Adrenal gland (tissue), 12 donors: Measurements from ENCODE around the gene DNAJB1. TPM values are rescaled to one million over a fixed set of nuclear protein-coding genes. Genes with fewer than 3 reads are reported as not detected.

ENCODE experiments used
- DNase-seq, 7 donors: peaks; one replicate each; pipeline ENCODE4 v3.0.0-alpha.2; 2019 to 2020
- H3K27ac ChIP-seq, 5 donors: fragments of 200-600 bp; sonication (generic) in 4 of 5; 1 replicate in 3 of 5; 2 replicates in 2 of 5; pipeline versions ENCODE4 v1.5.1 to v1.8.0; 2016 to 2020; ENCODE audit warnings: mild to moderate bottlenecking in 1 of 5
- H3K27me3 ChIP-seq: fragments of 200-600 bp; 2 replicates; pipeline ENCODE4 v1.8.0; 2021
- H3K36me3 ChIP-seq, 2 donors: fragments of 200-600 bp; replicated peaks in 1 of 2; 1 replicate in 1 of 2; 2 replicates in 1 of 2; pipeline versions ENCODE4 v1.5.1 to v1.8.0; 2018 to 2022
- H3K4me1 ChIP-seq, 2 donors: fragments of 200-600 bp; replicated peaks in 1 of 2; 1 replicate in 1 of 2; 2 replicates in 1 of 2; pipeline versions ENCODE4 v1.5.1 to v1.8.0; 2018 to 2021
- H3K4me3 ChIP-seq, 4 donors: fragments of 200-600 bp; sonication (generic) in 3 of 4; one replicate each; pipeline ENCODE4 v1.5.1; 2016 to 2018
- H3K9me3 ChIP-seq, 3 donors: fragments of 200-600 bp; sonication (generic) in 1 of 3; replicated peaks in 1 of 3; 1 replicate in 2 of 3; 2 replicates in 1 of 3; pipeline versions ENCODE4 v1.5.1 to v1.8.0; 2016 to 2021
- CTCF ChIP-seq, 6 experiments: fragments of 450-650 bp in 4 of 6; fragments of 200-600 bp in 2 of 6; sonication (generic) in 1 of 6; IDR thresholded peaks; 1 replicate in 5 of 6; 2 replicates in 1 of 6; pipeline versions ENCODE4 v1.5.1 to v1.8.0; 2016 to 2021; ENCODE audit warnings: antibody characterized with exemption in 6 of 6, mild to moderate bottlenecking in 2 of 6, moderate library complexity in 1 of 6
- POLR2A ChIP-seq, 2 donors: fragments of 450-650 bp; IDR thresholded peaks; one replicate each; pipeline ENCODE4 v1.6.1; 2017; ENCODE audit warnings: antibody characterized with exemption in 2 of 2, mild to moderate bottlenecking in 2 of 2, moderate library complexity in 1 of 2
- WGBS, 4 donors: extraction: QIAGEN DNeasy Blood & Tissue Kit in 2 of 4; methylation state at CpG; one replicate each; pipeline versions ENCODE4 v1.1.5 to v1.1.7; 2013 to 2017; 5-methylcytosine and 5-hydroxymethylcytosine counted together
- intact Hi-C, 2 donors: fragments of 100-400 bp; cut with DNase I; formaldehyde crosslinking; loops; one replicate each; pipeline versions ENCODE4 v1.14.1 to v1.15.0; 2022 to 2023
- microRNA counts, 2 donors: library from miRNA; unstranded; fragments of <30 nt; microRNA quantifications; one replicate each; lab custom pipeline; 2016
- microRNA-seq, 3 donors: library from miRNA; unstranded; fragments of <30 nt; microRNA quantifications; one replicate each; pipeline ENCODE4, GENCODE V29; 2017 to 2020
- polyA plus RNA-seq, 3 donors: library from polyadenylated mRNA; stranded (reverse); fragments of 200-250 nt in 2 of 3; fragments of 350-450 nt in 1 of 3; fragmentation: Illumina TruSeq in 1 of 3; extraction: RNeasy Lipid Tissue Mini Kit (QIAGEN cat#74804) in 1 of 3; gene quantifications; one replicate each; pipeline ENCODE4 v1.2.3, GENCODE V29; 2013 to 2014
- small RNA-seq, 2 donors: library from RNA; depleted of rRNA; stranded (forward); fragments of <200 nt; gene quantifications; one replicate each; pipeline ENCODE3, GENCODE V24; 2016
- total RNA-seq, 9 donors: library from RNA; depleted of rRNA in 4 of 9; stranded (reverse); fragments of >200 nt in 4 of 9; fragments of 120-200 nt in 1 of 9; fragmentation: NEBNext Ultra II Directional in 1 of 9; extraction: Animal tissue kit (Norgen Biotek cat#: 25700) in 1 of 9; gene quantifications; one replicate each; pipeline versions ENCODE4 v1.1.0 to v1.2.4, GENCODE V29; 2013 to 2023
- donor health status: healthy with polysubstance abuse.
- donor health status: Bipolar disorder and iron deficiency.
- donor health status: DM: yes; HTN: yes; CAD: no.
- donor health status: DM: no; HTN: no; CAD: no.
- donor health status: DM: no; HTN: no; CAD: no.
- donor health status: DM: yes; HTN: yes; CAD: no.

The DNAJB1 gene
- total and polyA plus RNA-seq, 12 donors: 42.5 to 273 (median 123) TPM

- DNase-seq: no peak
- TF ChIP-seq POLR2A (IDR thresholded peaks at IDR 0.05) (no peak), CTCF (IDR thresholded peaks at IDR 0.05) (no peak)
- Histone ChIP-seq H3K36me3 (peaks cover 0 to 82% of the 10 kb centered on the region in 2 donors), H3K4me1 (peaks cover 0 to 6% of the 10 kb centered on the region in 2 donors), H3K9me3 (no peaks in the 10 kb centered on the region), H3K27me3 (no peaks in the 10 kb centered on the region), H3K4me3 (no peak overlapping the region), H3K27ac (no peak overlapping the region)
- intact Hi-C loops: no loop called here
- 67 to 78% (median 75%) methylated on average over 9 of the region's 9 CpGs for WGBS, 4 donors
These were observed 50.4 kb downstream of the DNAJB1 start for GRCh38 chr19:14467816-14468215.

GRCh38 chr19:14467391-14467790, 50.8 kb downstream of the DNAJB1 start:
- H3K36me3 ChIP-seq: peaks cover 0 to 87% of the 10 kb centered on the region in 2 donors

More at GRCh38 chr19:14467391-14467790, 50.8 kb downstream of the DNAJB1 start:
- TF ChIP-seq CTCF (IDR thresholded peaks at IDR 0.05) (no peak), POLR2A (IDR thresholded peaks at IDR 0.05) (no peak)
- Histone ChIP-seq H3K27me3 (no peaks in the 10 kb centered on the region), H3K9me3 (no peaks in the 10 kb centered on the region), H3K27ac (no peak overlapping the region), H3K4me3 (no peak overlapping the region), H3K4me1 (peaks cover 0 to 2% of the 10 kb centered on the region in 2 donors)
- DNase-seq: no peak
- WGBS, 4 donors: 85 to 93% (median 87%) methylated on average over 7 to 12 of the region's 12 CpGs
- intact Hi-C loops: no loop called here

MicroRNA genes within 50 kb of the gene (microRNA counts, 767-probe panel; counts per million panel counts)
- microRNA hsa-miR-639 (lab: Ali Mortazavi, UCI): 0 counts per million in 2 donors

Small RNA genes lying within 50 kb of the gene (microRNA-seq; reads per million reads assigned to microRNA genes)
- gene MIR639: 0.76 to 4.3 (median 1.3) reads per million in 3 donors

Small RNA genes lying within 50 kb of the gene (small RNA-seq; reads per million reads assigned to genes)
- 0 reads per million in 2 donors for gene SNRPGP15

Other genes starting within 250 kb of the DNAJB1 start
- gene ADGRE5, start 137.0 kb downstream of the DNAJB1 start, total RNA-seq: 100 to 1,000 TPM in 1 of 9 donors, 10 to 100 TPM in 7, 1 to 10 TPM in 1; 7.4 to 103 (median 70.6) TPM
- 10 to 100 TPM; 11.7 to 25.8 (median 15.9) TPM for gene ADGRE5, start 137.0 kb downstream of the DNAJB1 start, polyA plus RNA-seq
- 10 to 100 TPM; 30.7 to 60.7 (median 42.7) TPM for gene DDX39A, start 99.1 kb downstream of the DNAJB1 start, total RNA-seq
- 100 to 1,000 TPM in 2 of 3 donors, 10 to 100 TPM in 1; 26.7 to 262 (median 126) TPM for gene DDX39A, start 99.1 kb downstream of the DNAJB1 start, polyA plus RNA-seq
- 100 to 1,000 TPM in 7 of 9 donors, 10 to 100 TPM in 2; 49.9 to 184 (median 122) TPM for gene PKN1, start 85.1 kb downstream of the DNAJB1 start, total RNA-seq
- gene PKN1, start 85.1 kb downstream of the DNAJB1 start, polyA plus RNA-seq: 100 to 1,000 TPM in 2 of 3 donors, 10 to 100 TPM in 1; 27.5 to 209 (median 118) TPM
- 10 to 100 TPM in 1 of 9 donors, 1 to 10 TPM in 8; 2.0 to 31.1 (median 4.5) TPM for gene PTGER1, start 43.0 kb downstream of the DNAJB1 start, total RNA-seq
- 1 to 10 TPM in 2 of 3 donors, not detected in 1; 1.9 to 4.8 TPM for gene PTGER1, start 43.0 kb downstream of the DNAJB1 start, polyA plus RNA-seq
- gene GIPC1, start 22.3 kb downstream of the DNAJB1 start, total RNA-seq: 100 to 1,000 TPM in 1 of 9 donors, 10 to 100 TPM in 8; 52.2 to 107 (median 62.3) TPM
- 10 to 100 TPM; 26.6 to 85.7 (median 74.3) TPM for gene GIPC1, start 22.3 kb downstream of the DNAJB1 start, polyA plus RNA-seq
- 100 to 1,000 TPM; 108 to 282 (median 198) TPM for gene TECR, start 11.2 kb upstream of the DNAJB1 start, total RNA-seq
- gene TECR, start 11.2 kb upstream of the DNAJB1 start, polyA plus RNA-seq: 100 to 1,000 TPM; 212 to 610 (median 550) TPM
- gene NDUFB7, start 53.7 kb upstream of the DNAJB1 start, total RNA-seq: 100 to 1,000 TPM; 170 to 658 (median 357) TPM
- 100 to 1,000 TPM in 2 of 3 donors, 10 to 100 TPM in 1; 19.1 to 848 (median 637) TPM for gene NDUFB7, start 53.7 kb upstream of the DNAJB1 start, polyA plus RNA-seq
- not detected for gene CLEC17A, start 64.7 kb upstream of the DNAJB1 start, total RNA-seq
- under 1 TPM in 2 of 3 donors, not detected in 1; 0.03 to 0.16 TPM for gene CLEC17A, start 64.7 kb upstream of the DNAJB1 start, polyA plus RNA-seq
- gene ADGRE3, start 156.4 kb upstream of the DNAJB1 start, total RNA-seq: under 1 TPM in 2 of 9 donors, not detected in 7; 0.06 to 0.39 TPM
- gene ADGRE3, start 156.4 kb upstream of the DNAJB1 start, polyA plus RNA-seq: not detected
- gene ZNF333, start 171.7 kb upstream of the DNAJB1 start, total RNA-seq: 10 to 100 TPM; 13.4 to 26.1 (median 19.5) TPM
- 10 to 100 TPM in 2 of 3 donors, 1 to 10 TPM in 1; 8.3 to 17.8 (median 12.1) TPM for gene ZNF333, start 171.7 kb upstream of the DNAJB1 start, polyA plus RNA-seq